GM12875 (cell line): Measurements from ENCODE around the gene KRT75.

Experiments
- H3K4me3 ChIP-seq: one replicate; pipeline ENCODE4 v1.5.1; 2011; ENCODE audit warnings: low read depth, low read length, control low read depth
- TF ChIP-seq, protein P1 (sequence below): IDR thresholded peaks from 2 replicates; pipeline ENCODE4 v1.5.1; 2011; ENCODE audit warnings: low read depth, mild to moderate bottlenecking, control low read depth, inconsistent platforms, low read length, moderate library complexity, borderline replicate concordance; ENCODE audit not compliant: insufficient read depth

The KRT75 gene

DNA sequence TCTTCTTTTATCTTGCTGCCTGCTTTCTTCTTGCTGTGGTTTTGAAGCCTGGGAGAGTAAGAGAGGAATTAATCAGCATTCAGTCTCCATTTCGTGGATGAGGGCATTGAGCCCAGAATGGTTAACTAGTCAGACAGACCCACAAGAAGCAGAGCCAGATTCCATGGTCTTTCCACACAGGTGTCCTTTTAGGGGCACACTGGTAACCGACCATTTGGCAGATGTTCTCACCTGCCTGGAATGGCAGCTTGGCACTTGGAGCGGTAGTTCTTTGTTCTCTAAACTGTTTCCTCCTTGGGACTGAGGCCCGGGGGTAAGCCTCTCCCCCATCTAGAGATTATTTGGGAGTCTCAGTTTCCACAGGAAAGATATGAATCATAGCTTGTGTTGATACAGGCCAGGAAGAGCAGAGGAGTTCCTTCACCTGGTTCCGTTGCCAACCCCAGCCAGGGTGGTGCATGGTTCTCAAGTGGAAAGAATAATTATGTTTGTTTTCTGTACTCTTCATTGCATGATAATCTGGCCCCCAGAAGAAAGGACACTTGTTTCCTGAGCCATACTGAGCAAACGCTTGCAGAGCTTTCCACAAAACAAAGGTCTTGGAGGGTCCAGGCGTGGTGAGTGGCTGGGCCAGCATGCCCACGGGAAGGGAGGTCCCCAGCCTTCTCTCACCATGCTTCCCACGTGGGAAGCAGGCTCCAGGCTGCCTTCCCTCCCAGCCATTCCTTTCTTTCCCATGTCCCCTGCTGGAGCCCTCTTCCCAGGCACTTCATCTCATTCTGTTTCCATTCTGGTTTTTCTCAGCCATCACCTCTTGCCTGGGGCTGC, 2.0 kb upstream of the KRT75 start:
- no peak overlapping the region for H3K4me3 ChIP-seq
- TF ChIP-seq, protein P1, sequence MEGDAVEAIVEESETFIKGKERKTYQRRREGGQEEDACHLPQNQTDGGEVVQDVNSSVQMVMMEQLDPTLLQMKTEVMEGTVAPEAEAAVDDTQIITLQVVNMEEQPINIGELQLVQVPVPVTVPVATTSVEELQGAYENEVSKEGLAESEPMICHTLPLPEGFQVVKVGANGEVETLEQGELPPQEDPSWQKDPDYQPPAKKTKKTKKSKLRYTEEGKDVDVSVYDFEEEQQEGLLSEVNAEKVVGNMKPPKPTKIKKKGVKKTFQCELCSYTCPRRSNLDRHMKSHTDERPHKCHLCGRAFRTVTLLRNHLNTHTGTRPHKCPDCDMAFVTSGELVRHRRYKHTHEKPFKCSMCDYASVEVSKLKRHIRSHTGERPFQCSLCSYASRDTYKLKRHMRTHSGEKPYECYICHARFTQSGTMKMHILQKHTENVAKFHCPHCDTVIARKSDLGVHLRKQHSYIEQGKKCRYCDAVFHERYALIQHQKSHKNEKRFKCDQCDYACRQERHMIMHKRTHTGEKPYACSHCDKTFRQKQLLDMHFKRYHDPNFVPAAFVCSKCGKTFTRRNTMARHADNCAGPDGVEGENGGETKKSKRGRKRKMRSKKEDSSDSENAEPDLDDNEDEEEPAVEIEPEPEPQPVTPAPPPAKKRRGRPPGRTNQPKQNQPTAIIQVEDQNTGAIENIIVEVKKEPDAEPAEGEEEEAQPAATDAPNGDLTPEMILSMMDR: no peak

DNA sequence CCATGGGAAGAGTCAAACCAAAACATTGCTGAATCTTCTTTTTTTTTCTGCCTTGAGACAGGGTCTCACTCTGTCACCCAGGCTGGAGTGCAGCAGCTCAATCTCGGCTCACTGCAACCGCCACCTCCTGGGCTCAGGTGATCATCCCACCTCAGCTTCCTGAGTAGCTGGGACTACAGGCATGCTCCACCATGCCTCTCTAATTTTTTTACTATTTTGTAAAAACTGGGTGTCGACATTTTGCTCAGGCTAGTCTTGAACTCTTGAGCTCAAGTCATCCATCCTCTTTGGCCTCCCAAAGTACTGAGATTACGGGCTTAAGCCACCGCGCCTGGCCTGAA, 1.5 kb upstream of the KRT75 start:
- H3K4me3 ChIP-seq: no peak overlapping the region
- TF ChIP-seq, protein P1: no peak

DNA sequence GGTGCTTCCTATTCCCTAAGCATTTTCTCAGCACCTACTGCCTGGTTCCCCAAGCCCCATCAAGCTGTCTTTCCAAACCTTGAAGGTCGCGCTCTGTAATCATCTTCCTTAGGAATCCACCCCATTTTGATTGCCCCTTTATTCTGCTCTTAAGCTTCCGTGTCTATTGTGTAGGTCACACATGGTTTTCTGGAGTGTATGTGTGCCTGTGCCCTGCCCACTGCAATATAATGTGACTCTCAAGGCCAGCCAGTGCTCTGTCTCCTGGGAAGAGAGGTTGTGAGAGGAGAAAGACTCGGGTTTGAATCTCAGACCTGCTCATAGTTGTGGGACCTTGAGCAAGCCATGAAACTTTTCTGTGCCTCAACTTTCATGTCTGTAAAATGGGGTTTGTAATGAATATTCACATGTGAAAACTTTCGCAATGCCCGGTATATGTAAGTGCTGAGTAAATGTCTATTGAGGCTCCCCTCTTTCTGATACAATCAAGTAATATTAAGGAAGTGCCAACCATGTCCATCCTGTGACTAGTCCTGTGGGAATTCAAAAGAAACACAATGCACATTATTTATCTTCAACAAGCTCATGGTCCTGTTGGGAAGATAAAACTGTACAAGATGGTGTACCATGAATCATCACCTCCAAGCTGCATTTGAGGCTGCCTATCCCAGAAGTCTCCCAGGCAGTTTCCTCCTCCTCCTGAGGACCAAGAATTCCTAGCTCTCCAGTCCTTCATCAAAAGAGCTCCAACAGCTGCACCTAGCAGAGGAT, 774 bp upstream of the KRT75 start:
- TF ChIP-seq, protein P1: no peak

DNA sequence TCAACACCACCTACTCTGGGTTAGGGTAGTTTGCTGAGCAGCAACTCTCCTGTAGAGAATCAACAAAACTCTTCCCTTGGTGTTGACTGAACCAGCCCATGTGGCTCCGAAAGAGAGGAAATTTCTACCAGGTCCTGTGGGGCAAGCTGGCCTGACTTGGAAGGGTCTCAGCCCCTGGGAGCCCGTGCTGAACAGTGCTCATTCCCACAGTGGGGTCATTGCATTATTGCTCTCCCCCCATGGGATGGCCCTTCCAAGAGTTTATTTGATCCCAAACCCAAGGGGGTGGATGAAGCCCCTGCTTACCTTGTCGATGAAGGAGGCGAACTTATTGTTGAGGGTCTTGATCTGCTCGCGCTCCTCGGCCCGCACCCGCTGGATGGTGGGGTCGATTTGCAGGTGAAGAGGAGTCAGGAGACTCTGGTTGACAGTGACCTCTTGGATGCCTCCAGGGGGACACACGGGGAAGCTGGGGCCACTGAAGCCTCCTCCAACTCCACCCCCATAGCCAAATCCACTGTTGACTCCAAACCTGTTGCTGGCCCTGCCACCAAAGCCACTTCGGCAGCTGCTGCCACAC, 580 bp downstream of the KRT75 start:
- TF ChIP-seq, protein P1: no peak
- no peak overlapping the region for H3K4me3 ChIP-seq

More for the DNA sequence above, 774 bp upstream of the KRT75 start:
- no peak overlapping the region for H3K4me3 ChIP-seq

DNA sequence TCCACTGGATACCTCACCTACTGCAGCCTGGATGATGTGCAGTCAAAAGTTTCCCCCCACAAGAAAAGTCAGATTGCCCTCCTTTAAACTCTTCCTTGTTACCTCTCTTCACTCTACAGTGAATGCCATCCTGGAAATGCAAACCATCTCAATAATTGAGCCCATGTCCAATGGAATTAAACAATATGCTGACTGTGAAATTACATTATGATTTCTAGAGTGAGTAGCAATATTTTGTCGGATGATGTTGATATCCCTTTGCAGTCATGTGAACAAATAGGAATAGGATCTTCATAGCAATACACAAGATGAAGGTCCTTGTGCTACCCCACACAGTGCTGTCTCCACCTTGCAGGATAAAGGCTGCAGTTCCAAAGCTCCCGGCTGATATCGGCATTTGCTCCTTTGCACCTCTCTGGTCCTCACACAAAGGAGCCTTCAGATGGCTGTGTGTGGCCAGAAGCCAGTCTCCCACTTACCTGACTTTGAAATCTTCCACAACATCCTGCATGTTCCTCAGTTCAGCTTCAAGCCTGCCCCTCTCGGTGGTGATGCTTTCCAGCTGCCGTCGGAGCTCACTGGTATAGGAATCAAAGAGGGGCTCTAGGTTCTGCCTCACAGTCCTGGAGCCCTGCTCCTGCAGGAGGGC, 1.5 kb downstream of the KRT75 start:
- no peak overlapping the region for H3K4me3 ChIP-seq
- TF ChIP-seq, protein P1: no peak

DNA sequence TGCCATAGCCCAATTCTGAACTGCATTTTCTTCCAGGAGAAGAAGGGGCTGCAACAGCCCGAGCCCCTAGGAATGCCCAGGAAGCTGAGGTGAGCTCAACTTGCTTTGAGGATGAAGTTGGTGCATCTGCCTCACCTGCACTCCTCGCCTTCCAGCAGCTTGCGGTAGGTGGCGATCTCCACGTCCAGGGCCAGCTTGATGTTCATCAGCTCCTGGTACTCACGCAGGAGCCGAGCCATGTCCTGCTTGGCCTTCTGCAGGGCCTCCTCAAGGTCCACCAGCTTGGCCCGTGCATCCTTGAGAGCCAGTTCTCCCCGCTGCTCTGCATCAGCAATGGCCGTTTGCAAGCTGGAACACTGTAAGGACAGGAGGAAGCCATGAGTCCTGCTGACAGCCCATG, 6.0 kb downstream of the KRT75 start:
- TF ChIP-seq, protein P1: no peak
- no peak overlapping the region for H3K4me3 ChIP-seq
